Measurements from ENCODE around the gene DNHD1. TPM values are rescaled to one million over a fixed set of nuclear protein-coding genes. Genes with fewer than 3 reads are reported as not detected.
A peak's percentile ranks its signal among the peaks of the same experiment; 100 is the strongest.

DNHD1 gene
- total RNA-seq, 4 donors from 2014 or later: 2.9 to 20.9 (median 9.8) TPM

DNA sequence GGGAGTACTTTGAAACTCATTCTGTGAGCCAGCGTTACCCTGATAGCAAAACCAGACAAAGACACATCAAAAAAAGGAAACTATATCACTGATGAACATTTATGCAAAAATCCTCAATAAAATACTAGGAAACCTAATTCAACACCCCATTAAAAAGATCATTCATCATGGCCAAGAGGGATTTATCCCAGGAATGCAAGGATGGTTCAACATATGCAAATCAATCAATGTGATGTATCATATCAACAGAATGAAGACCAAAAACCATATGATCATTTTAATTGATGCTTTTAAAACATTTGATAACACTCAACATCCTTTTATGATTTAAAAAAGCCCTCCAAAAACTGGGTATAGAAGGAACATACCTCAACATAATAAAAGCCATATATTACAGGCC lies 86.5 kb downstream of the DNHD1 start:
- H3K9me3 ChIP-seq: peaks cover 0 to 18% (median 0%) of the 10 kb centered on the region in 3 donors
- no peak overlapping the region for H3K4me3 ChIP-seq
- H3K4me1 ChIP-seq: peaks cover 0 to 15% (median 0%) of the 10 kb centered on the region in 3 donors
- no peak for ATAC-seq
- WGBS, 2 donors (ENCODE audit: low coverage in 1 of 2): 100% methylated on average over 1 of the region's 1 CpG
- no peak overlapping the region for H3K27ac ChIP-seq
- no peaks in the 10 kb centered on the region for H3K27me3 ChIP-seq
- TF ChIP-seq POLR2AphosphoS5 (IDR thresholded peaks at IDR 0.05) (no peak), POLR2A (IDR thresholded peaks at IDR 0.05) (no peak), CTCF (IDR thresholded peaks at IDR 0.05) (no peak), EP300 (IDR thresholded peaks at IDR 0.05) (no peak)
- H3K36me3 ChIP-seq: peaks cover 0 to 12% of the 10 kb centered on the region in 2 donors

DNA sequence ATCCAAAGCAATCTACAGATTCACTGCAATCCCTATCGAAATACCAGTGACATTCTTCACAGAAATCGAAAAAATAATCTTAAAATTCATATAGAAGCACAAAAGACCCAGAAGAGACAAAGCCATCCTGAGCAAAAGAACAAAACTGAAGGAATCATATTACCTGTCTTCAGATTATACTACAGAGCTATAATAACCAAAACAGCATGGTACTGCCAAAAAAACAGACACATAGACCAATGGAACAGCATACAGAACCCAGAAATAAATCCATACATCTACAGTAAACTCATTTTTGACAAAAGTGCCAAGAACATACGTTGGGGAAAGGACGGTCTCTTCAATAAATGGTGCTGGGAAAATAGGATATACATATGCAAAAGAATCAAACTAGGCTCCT lies 87.4 kb downstream of the DNHD1 start:
- Histone ChIP-seq H3K27me3 (no peaks in the 10 kb centered on the region), H3K9me3 (peaks cover 0 to 18% (median 0%) of the 10 kb centered on the region in 3 donors), H3K4me3 (no peak overlapping the region), H3K4me1 (peaks cover 0 to 15% (median 0%) of the 10 kb centered on the region in 3 donors), H3K36me3 (peaks cover 0 to 15% of the 10 kb centered on the region in 2 donors), H3K27ac (no peak overlapping the region)
- TF ChIP-seq POLR2AphosphoS5 (IDR thresholded peaks at IDR 0.05) (no peak), POLR2A (IDR thresholded peaks at IDR 0.05) (no peak), CTCF (IDR thresholded peaks at IDR 0.05) (no peak), EP300 (IDR thresholded peaks at IDR 0.05) (no peak)
- WGBS, 2 donors (ENCODE audit: low coverage in 1 of 2): 93 to 100% methylated on average over 3 to 4 of the region's 4 CpGs
- no peak for ATAC-seq

GRCh38 chr11:6586434-6587359 lies 89.6 kb downstream of the DNHD1 start:
- no peak for TF ChIP-seq POLR2A (IDR thresholded peaks at IDR 0.05)
- no peak for TF ChIP-seq EP300 (IDR thresholded peaks at IDR 0.05)
- no peak for TF ChIP-seq CTCF (IDR thresholded peaks at IDR 0.05)
- TF ChIP-seq POLR2AphosphoS5 (IDR thresholded peaks at IDR 0.05): no peak
- Histone ChIP-seq H3K9me3 (peaks cover 0 to 18% (median 0%) of the 10 kb centered on the region in 3 donors), H3K4me3 (no peak overlapping the region), H3K27me3 (no peaks in the 10 kb centered on the region), H3K27ac (no peak overlapping the region), H3K4me1 (peaks cover 0 to 15% (median 0%) of the 10 kb centered on the region in 3 donors), H3K36me3 (peaks cover 0 to 10% of the 10 kb centered on the region in 2 donors)
- 56 to 64% methylated on average over 5 of the region's 25 CpGs for WGBS, 2 donors (ENCODE audit: low coverage in 1 of 2)
- ATAC-seq: no peak

DNA sequence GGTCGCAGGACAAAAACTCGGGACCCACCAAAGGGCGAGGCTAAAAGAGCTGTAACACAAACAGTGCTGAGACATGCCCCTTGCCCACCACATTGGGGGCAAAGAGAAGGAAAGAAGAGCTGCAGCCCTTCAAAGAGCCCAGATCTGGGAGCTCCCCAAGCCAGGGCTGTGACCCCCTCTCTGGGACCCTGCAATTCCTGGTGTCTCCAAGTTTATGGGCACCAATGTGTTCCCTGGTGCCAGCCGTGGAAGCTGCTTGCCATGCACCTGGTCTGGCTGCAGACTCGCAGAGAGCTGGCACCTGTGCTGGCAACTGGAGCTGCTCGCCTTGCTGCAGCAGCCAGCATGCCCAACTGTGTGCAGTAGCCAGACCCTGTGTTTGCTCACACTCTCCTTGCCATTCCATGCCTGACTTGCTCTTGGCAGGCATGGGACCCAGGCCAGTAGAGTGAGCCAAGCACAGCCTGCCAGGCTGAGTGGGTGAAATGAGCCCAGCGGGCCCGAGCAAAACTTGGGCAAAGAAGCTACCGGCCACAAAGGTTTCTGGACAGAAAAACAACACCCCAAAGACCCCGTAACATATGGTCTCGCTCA lies 90.4 kb downstream of the DNHD1 start:
- peaks cover 0 to 15% (median 0%) of the 10 kb centered on the region in 3 donors for H3K4me1 ChIP-seq
- H3K9me3 ChIP-seq: peaks cover 0 to 18% (median 0%) of the 10 kb centered on the region in 3 donors
- ATAC-seq: peak; percentile 36
- H3K27me3 ChIP-seq: no peaks in the 10 kb centered on the region
- WGBS, 2 donors (ENCODE audit: low coverage in 1 of 2): 93% methylated on average over 3 of the region's 11 CpGs; no CpG with 5 or more reads in 1 of the 2 donors
- TF ChIP-seq POLR2AphosphoS5 (IDR thresholded peaks at IDR 0.05) (peak; percentile 35), EP300 (IDR thresholded peaks at IDR 0.05) (no peak)
- H3K36me3 ChIP-seq: peaks cover 0 to 17% of the 10 kb centered on the region in 2 donors
- H3K4me3 ChIP-seq: no peak overlapping the region
- H3K27ac ChIP-seq: no peak overlapping the region

- no peaks in the 10 kb centered on the region for H3K27me3 ChIP-seq
- TF ChIP-seq CTCF (IDR thresholded peaks at IDR 0.05) (no peak), POLR2A (IDR thresholded peaks at IDR 0.05) (no peak), POLR2AphosphoS5 (IDR thresholded peaks at IDR 0.05) (no peak), EP300 (IDR thresholded peaks at IDR 0.05) (no peak)
- H3K36me3 ChIP-seq: peaks cover 0 to 17% of the 10 kb centered on the region in 2 donors
- H3K27ac ChIP-seq: no peak overlapping the region
- H3K4me3 ChIP-seq: no peak overlapping the region
- ATAC-seq: no peak
- peaks cover 0 to 15% (median 0%) of the 10 kb centered on the region in 3 donors for H3K4me1 ChIP-seq
- peaks cover 0 to 17% (median 0%) of the 10 kb centered on the region in 3 donors for H3K9me3 ChIP-seq
- 78 to 86% methylated on average over 1 of the region's 1 CpG for whole genome bisulfite sequencing, 2 donors (ENCODE audit: low coverage in 1 of 2)
Measured at GRCh38 chr11:6588018-6588417, 90.9 kb downstream of the DNHD1 start.
